ENCODE results near the gene FEM1A. TPM values are rescaled to one million over a fixed set of nuclear protein-coding genes. Genes with fewer than 3 reads are reported as not detected.

FEM1A gene
- total and polyA plus RNA-seq, 2 of the 13 experiments (the other 11 are each of a cell fraction or from before 2014, with no cell fraction given): 3.2 to 10.8 TPM

DNA sequence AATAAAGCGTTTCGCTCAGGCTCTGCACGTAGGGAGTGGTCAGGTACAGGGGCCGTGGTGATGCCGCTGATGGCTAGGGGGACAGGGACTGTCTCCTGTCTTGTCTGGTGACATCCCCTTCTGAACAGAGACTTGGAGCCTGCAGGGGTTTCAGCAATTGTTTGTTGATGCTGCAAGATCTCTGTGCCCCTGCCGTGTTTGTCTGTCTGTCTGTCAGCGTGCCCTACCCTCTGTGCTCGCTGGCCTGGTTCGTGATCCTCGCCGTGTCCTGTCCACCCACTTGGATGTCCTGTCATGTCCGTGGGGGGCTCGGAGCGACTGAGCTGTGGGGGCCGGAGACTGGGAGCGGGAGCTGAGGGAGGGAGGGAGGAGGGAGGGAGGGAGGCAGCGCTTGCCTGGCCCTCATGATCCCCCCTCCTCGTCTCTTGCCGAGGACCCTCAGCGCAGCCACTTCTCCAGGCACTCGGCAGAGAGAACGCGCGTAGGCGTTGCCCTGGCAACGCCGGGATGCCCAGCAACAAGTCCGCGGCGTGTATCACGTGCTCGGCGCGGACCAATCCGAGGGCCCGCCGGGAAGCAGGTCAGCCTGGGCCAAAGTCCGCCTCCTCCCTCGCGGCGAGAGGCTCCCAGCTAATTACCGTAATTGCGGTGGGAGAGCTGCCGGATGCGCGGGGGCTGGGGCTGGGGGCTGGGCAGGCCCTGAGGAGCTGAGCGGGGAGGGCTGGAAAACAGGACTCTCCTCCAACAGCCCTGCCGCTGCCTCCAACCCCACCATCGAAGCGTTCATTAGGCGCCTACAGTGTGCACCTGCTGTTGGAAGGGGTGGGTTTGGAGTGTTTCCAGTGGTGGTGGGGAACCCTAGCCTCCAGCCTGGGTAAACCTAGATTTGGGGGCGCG, 31.9 kb upstream of the FEM1A start (continued):
- no peak for TF ChIP-seq ZNF646 (CRISPR knock-in tag; IDR thresholded peaks at IDR 0.05)
- TF ChIP-seq REXO4 (CRISPR knock-in tag; IDR thresholded peaks at IDR 0.05; ENCODE audit: borderline replicate concordance): no peak
- TF ChIP-seq ZSCAN25 (CRISPR knock-in tag; IDR thresholded peaks at IDR 0.05): peak; percentile 83
- TF ChIP-seq, protein P1, sequence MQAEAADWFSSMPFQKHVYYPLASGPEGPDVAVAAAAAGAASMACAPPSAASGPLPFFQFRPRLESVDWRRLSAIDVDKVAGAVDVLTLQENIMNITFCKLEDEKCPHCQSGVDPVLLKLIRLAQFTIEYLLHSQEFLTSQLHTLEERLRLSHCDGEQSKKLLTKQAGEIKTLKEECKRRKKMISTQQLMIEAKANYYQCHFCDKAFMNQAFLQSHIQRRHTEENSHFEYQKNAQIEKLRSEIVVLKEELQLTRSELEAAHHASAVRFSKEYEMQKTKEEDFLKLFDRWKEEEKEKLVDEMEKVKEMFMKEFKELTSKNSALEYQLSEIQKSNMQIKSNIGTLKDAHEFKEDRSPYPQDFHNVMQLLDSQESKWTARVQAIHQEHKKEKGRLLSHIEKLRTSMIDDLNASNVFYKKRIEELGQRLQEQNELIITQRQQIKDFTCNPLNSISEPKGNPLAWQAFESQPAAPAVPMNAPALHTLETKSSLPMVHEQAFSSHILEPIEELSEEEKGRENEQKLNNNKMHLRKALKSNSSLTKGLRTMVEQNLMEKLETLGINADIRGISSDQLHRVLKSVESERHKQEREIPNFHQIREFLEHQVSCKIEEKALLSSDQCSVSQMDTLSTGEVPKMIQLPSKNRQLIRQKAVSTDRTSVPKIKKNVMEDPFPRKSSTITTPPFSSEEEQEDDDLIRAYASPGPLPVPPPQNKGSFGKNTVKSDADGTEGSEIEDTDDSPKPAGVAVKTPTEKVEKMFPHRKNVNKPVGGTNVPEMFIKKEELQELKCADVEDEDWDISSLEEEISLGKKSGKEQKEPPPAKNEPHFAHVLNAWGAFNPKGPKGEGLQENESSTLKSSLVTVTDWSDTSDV (CRISPR knock-in tag; IDR thresholded peaks at IDR 0.05): no peak
- TF ChIP-seq ZNF12 (CRISPR knock-in tag; IDR thresholded peaks at IDR 0.05): peak; percentile 60; the same call in 1 of the 2 replicates
- TF ChIP-seq, protein P2, sequence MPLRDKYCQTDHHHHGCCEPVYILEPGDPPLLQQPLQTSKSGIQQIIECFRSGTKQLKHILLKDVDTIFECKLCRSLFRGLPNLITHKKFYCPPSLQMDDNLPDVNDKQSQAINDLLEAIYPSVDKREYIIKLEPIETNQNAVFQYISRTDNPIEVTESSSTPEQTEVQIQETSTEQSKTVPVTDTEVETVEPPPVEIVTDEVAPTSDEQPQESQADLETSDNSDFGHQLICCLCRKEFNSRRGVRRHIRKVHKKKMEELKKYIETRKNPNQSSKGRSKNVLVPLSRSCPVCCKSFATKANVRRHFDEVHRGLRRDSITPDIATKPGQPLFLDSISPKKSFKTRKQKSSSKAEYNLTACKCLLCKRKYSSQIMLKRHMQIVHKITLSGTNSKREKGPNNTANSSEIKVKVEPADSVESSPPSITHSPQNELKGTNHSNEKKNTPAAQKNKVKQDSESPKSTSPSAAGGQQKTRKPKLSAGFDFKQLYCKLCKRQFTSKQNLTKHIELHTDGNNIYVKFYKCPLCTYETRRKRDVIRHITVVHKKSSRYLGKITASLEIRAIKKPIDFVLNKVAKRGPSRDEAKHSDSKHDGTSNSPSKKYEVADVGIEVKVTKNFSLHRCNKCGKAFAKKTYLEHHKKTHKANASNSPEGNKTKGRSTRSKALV (CRISPR knock-in tag; IDR thresholded peaks at IDR 0.05): no peak
- TF ChIP-seq HDAC1 (CRISPR knock-in tag; IDR thresholded peaks at IDR 0.05): peak; percentile 79; the same call in 1 of the 2 replicates
- TF ChIP-seq ZNF629 (CRISPR knock-in tag; conservative IDR thresholded peaks at IDR 0.05): no peak
- no peak for TF ChIP-seq TEAD2 (CRISPR knock-in tag; IDR thresholded peaks at IDR 0.05)
- peak; percentile 72; the same call in 1 of the 2 replicates for TF ChIP-seq MTA1 (CRISPR knock-in tag; IDR thresholded peaks at IDR 0.05; ENCODE audit: borderline replicate concordance)
- TF ChIP-seq, protein P3, sequence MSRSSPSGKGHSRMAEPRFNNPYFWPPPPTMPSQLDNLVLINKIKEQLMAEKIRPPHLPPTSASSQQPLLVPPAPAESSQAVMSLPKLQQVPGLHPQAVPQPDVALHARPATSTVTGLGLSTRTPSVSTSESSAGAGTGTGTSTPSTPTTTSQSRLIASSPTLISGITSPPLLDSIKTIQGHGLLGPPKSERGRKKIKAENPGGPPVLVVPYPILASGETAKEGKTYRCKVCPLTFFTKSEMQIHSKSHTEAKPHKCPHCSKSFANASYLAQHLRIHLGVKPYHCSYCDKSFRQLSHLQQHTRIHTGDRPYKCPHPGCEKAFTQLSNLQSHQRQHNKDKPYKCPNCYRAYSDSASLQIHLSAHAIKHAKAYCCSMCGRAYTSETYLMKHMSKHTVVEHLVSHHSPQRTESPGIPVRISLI (CRISPR knock-in tag; IDR thresholded peaks at IDR 0.05; ENCODE audit: borderline replicate concordance): no peak
- TF ChIP-seq ZNF549 (CRISPR knock-in tag; IDR thresholded peaks at IDR 0.05): no peak
- no peak for TF ChIP-seq ZBTB44 (CRISPR knock-in tag; IDR thresholded peaks at IDR 0.05)
